CD8-positive, alpha-beta memory T cell (primary cell): Measurements from ENCODE around the gene NBPF6. TPM values are rescaled to one million over a fixed set of nuclear protein-coding genes. Genes with fewer than 3 reads are reported as not detected.
"Not testable (repeated sequence)": the region's sequence is repeated elsewhere in the genome, so short reads cannot be mapped to it uniquely, and the experiment has no call there.

Experiments
- CTCF ChIA-PET: fragments of 350-600 bp; sonication (Branson Sonifier 250); formaldehyde crosslinking; loops from one replicate; lab custom pipeline; 2021; ENCODE audit warnings: antibody characterized with exemption; lab: Charles Lee
- POLR2A ChIA-PET: fragments of 350-600 bp; sonication (Branson Sonifier 250); formaldehyde crosslinking; loops from one replicate; lab custom pipeline; 2021; ENCODE audit warnings: antibody characterized with exemption; lab: Charles Lee
- DNase-seq, 5 donors: peaks; one replicate each; pipeline versions ENCODE4 v3.0.0 to v3.0.0-alpha.2; 2020 to 2022; ENCODE audit warnings: mixed read lengths in 1 of 5
- H3K27ac ChIP-seq: one replicate; pipeline ENCODE4 v1.7.0; 2013; ENCODE audit warnings: low read depth, mild to moderate bottlenecking, low read length, moderate library complexity
- H3K27me3 ChIP-seq: 2 replicates; pipeline ENCODE4 v1.7.0; 2013; ENCODE audit warnings: low read length, mild to moderate bottlenecking; ENCODE audit not compliant: insufficient read depth, poor library complexity, severe bottlenecking
- H3K36me3 ChIP-seq: 2 replicates; pipeline ENCODE4 v1.7.0; 2013; ENCODE audit warnings: mild to moderate bottlenecking, low read length, moderate library complexity; ENCODE audit not compliant: insufficient read depth
- H3K4me1 ChIP-seq: 2 replicates; pipeline ENCODE4 v1.7.0; 2013; ENCODE audit warnings: mild to moderate bottlenecking, low read length, moderate library complexity; ENCODE audit not compliant: insufficient read depth
- H3K4me3 ChIP-seq: 2 replicates; pipeline ENCODE4 v1.7.0; 2013; ENCODE audit warnings: mild to moderate bottlenecking, low read length
- H3K9me3 ChIP-seq: 2 replicates; pipeline ENCODE4 v1.7.0; 2013; ENCODE audit warnings: mild to moderate bottlenecking, low read length
- H3K27ac Mint-ChIP-seq, 8 donors: one replicate each; pipeline ENCODE4 v1.8.0; 2020 to 2021; ENCODE audit warnings: mixed read lengths in 8 of 8, mild to moderate bottlenecking in 6 of 8, inconsistent platforms in 3 of 8, moderate library complexity in 3 of 8
- H3K27me3 Mint-ChIP-seq, 2 donors: one replicate each; pipeline ENCODE4 v1.8.0; 2020 to 2021; ENCODE audit warnings: mixed read lengths in 2 of 2, mild to moderate bottlenecking in 1 of 2, moderate library complexity in 1 of 2
- H3K36me3 Mint-ChIP-seq, 3 donors: one replicate each; pipeline ENCODE4 v1.8.0; 2020 to 2021; ENCODE audit warnings: mixed read lengths in 3 of 3, inconsistent platforms in 1 of 3, mild to moderate bottlenecking in 1 of 3
- H3K4me1 Mint-ChIP-seq, 3 donors: one replicate each; pipeline ENCODE4 v1.8.0; 2020 to 2021; ENCODE audit warnings: mixed read lengths in 3 of 3, inconsistent platforms in 1 of 3, mild to moderate bottlenecking in 1 of 3
- H3K4me3 Mint-ChIP-seq, 7 donors: one replicate each; pipeline ENCODE4 v1.8.0; 2020 to 2021; ENCODE audit warnings: mixed read lengths in 7 of 7, mild to moderate bottlenecking in 6 of 7, moderate library complexity in 4 of 7, inconsistent platforms in 2 of 7
- H3K9me3 Mint-ChIP-seq, 5 donors: one replicate each; pipeline ENCODE4 v1.8.0; 2020 to 2022; ENCODE audit warnings: mixed read lengths in 5 of 5, mild to moderate bottlenecking in 3 of 5, moderate library complexity in 2 of 5, inconsistent platforms in 1 of 5
- polyA plus RNA-seq: library from polyadenylated mRNA; unstranded; fragments of 300-500 nt; fragmentation: Illumina TruSeq; gene quantifications from one replicate; pipeline ENCODE4 v1.2.3, GENCODE V29; 2021
- total RNA-seq, 2 experiments: library from RNA; stranded (reverse); gene quantifications; one replicate each; pipeline ENCODE4 v1.2.3, GENCODE V29; 2021

The NBPF6 gene
- total and polyA plus RNA-seq, 3 experiments from 2014 or later: not detected

DNA sequence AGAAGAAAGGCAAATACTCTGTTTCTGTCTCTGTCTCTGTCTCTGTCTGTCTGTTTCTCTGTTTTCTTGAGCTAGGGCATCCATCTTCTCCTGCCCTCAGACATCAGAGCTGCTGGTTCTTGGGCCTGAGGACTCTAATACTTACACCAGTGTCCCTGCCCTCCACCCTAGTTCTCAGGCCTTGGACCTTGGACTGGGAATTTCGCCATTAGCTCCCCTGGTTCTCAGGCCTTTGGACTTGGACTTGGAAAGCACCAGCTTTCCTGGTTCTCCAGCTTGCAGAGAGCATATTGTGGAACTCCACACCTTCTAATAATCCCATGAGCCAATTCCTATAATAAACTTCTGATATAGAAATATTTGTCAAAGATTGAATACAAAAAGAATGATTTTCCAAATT lies 32.6 kb downstream of the NBPF6 start:
- Mint-ChIP-seq H3K4me3 (no peak overlapping the region), H3K27ac (no peak overlapping the region), H3K36me3 (peaks cover 2 to 41% (median 2%) of the 10 kb centered on the region in 3 donors), H3K9me3 (peaks cover 19 to 40% (median 32%) of the 10 kb centered on the region in 5 donors), H3K4me1 (no peaks in the 10 kb centered on the region), H3K27me3 (peaks cover 35 to 39% of the 10 kb centered on the region in 2 donors)
- no peaks in the 10 kb centered on the region for H3K9me3 ChIP-seq
- no peak for DNase-seq
- no peaks in the 10 kb centered on the region for H3K27me3 ChIP-seq
- POLR2A ChIA-PET: no interaction called here
- CTCF ChIA-PET: no interaction called here
- H3K4me1 ChIP-seq: no peaks in the 10 kb centered on the region
- H3K4me3 ChIP-seq: no peak overlapping the region
- H3K27ac ChIP-seq: no peak overlapping the region
- no peaks in the 10 kb centered on the region for H3K36me3 ChIP-seq

DNA sequence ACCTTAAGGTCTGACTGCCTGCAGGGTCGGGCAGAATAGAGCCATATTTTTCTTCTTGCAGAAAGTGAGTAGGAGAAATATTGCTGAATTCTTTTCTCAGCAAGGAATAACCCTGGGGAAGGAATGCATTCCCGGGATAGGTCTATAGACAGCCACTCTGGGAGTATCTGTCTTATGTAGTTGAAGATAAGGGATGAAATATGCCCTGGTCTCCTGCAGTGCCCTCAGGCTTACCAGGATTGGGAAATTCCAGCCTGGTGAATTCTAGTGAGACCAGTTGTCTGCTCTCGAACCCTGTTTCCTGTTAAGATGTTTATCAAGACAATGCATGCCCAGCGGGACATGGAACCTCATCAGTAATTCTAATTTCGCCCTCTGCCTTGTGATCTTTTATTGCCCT lies 35.8 kb downstream of the NBPF6 start:
- H3K4me3 Mint-ChIP-seq, H3K27me3 ChIP-seq, H3K4me1 ChIP-seq, POLR2A ChIA-PET, H3K4me1 Mint-ChIP-seq, H3K27ac ChIP-seq, H3K36me3 ChIP-seq, H3K9me3 ChIP-seq, H3K4me3 ChIP-seq, H3K27ac Mint-ChIP-seq, DNase-seq, CTCF ChIA-PET: not testable (repeated sequence)
- peaks cover 28 to 33% of the 10 kb centered on the region in 2 donors for H3K27me3 Mint-ChIP-seq
- peaks cover 5 to 13% (median 7%) of the 10 kb centered on the region in 5 donors for H3K9me3 Mint-ChIP-seq
- H3K36me3 Mint-ChIP-seq: peaks cover 0 to 15% (median 2%) of the 10 kb centered on the region in 3 donors

DNA sequence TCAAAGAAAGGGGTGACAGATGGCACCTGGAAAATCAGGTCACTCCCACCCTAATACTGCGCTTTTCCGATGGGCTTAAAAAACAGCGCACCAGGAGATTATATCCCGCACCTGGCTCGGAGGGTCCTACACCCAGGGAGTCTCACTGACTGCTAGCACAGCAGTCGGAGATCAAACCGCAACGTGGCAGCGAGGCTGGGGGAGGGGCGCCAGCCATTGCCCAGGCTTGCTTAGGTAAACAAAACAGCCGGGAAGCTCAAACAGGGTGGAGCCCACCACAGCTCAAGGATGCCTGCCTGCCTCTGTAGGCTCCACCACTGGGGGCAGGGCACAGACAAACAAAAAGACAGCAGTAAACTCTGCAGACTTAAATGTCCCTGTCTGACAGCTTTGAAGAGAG lies 36.6 kb downstream of the NBPF6 start:
- Mint-ChIP-seq H3K36me3 (peaks cover 0 to 11% (median 0%) of the 10 kb centered on the region in 3 donors), H3K27me3 (peaks cover 22 to 26% of the 10 kb centered on the region in 2 donors), H3K9me3 (peaks cover 5 to 13% (median 7%) of the 10 kb centered on the region in 5 donors)
- H3K27ac Mint-ChIP-seq, H3K27me3 ChIP-seq, H3K36me3 ChIP-seq, H3K4me3 Mint-ChIP-seq, H3K4me1 ChIP-seq, H3K27ac ChIP-seq, CTCF ChIA-PET, H3K4me3 ChIP-seq, POLR2A ChIA-PET, H3K4me1 Mint-ChIP-seq, DNase-seq, H3K9me3 ChIP-seq: not testable (repeated sequence)

DNA sequence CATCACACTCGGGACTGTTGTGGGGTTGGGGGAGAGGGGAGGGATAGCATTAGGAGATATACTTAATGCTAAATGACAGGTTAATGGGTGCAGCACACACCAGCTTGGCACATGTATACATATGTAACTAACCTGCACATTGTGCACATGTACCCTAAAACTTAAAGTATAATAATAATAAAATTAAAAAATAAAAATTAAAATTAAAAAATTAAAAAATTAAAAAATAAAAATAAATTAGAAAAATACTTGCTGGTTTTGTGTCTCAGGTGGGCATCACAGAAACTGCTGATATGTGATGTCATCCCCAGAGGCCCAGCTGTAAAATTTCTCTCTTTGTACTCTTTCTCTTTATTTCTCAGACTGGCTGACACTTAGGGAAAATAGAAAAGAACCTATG lies 44.9 kb downstream of the NBPF6 start:
- H3K36me3 Mint-ChIP-seq, H3K36me3 ChIP-seq, CTCF ChIA-PET, H3K4me1 ChIP-seq, H3K27ac ChIP-seq, H3K4me3 ChIP-seq, POLR2A ChIA-PET, H3K4me3 Mint-ChIP-seq, H3K4me1 Mint-ChIP-seq, H3K27me3 Mint-ChIP-seq, H3K27ac Mint-ChIP-seq, H3K9me3 ChIP-seq, DNase-seq, H3K9me3 Mint-ChIP-seq, H3K27me3 ChIP-seq: not testable (repeated sequence)

DNA sequence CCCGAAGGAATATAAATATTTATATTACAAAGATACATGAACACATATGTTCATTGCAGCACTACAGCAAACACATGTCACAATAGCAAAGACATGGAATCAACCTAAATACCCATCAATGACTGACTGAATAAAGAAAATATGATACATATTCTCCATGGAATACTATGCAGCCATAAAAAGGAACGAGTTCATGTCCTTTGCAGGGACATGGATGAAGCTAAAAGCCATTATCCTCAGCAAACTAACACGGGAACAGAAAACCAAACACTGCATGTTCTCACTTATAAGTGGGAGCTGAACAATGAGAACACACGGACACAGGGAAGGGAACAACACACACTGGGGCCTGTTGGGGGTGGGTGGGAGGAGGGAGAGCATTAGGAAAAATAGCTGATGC lies 46.7 kb downstream of the NBPF6 start:
- CTCF ChIA-PET, H3K4me1 Mint-ChIP-seq, H3K4me3 Mint-ChIP-seq, H3K9me3 ChIP-seq, H3K9me3 Mint-ChIP-seq, POLR2A ChIA-PET, H3K36me3 Mint-ChIP-seq, H3K4me3 ChIP-seq, H3K27ac Mint-ChIP-seq, H3K4me1 ChIP-seq, H3K27ac ChIP-seq, H3K27me3 ChIP-seq, DNase-seq, H3K36me3 ChIP-seq: not testable (repeated sequence)
- peaks cover 3 to 11% of the 10 kb centered on the region in 2 donors for H3K27me3 Mint-ChIP-seq

DNA sequence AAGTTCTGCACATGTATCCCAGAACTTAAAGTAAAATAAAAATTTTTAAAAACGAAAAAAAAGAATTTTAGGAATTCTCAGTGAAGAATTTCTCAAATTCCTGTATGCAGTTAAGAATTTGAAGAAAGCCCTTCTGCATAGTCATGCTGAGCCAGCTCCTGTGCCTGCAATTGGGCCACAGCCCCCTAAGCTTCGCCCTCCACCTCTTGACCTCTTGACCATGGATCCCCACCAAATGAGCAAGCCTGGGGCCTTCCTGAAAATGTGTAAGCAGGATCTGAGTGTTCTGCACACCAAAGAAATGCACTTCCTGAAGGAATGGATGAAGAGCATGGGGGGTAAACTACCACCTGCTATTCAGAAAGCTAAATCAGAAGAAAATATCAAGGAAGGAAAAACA lies 52.0 kb downstream of the NBPF6 start:
- Mint-ChIP-seq H3K9me3 (no peaks in the 10 kb centered on the region), H3K4me1 (no peaks in the 10 kb centered on the region), H3K27ac (no peak overlapping the region), H3K36me3 (peaks cover 0 to 1% (median 0%) of the 10 kb centered on the region in 3 donors), H3K27me3 (peaks cover 8 to 21% of the 10 kb centered on the region in 2 donors), H3K4me3 (no peak overlapping the region)
- H3K9me3 ChIP-seq: no peaks in the 10 kb centered on the region
- H3K4me1 ChIP-seq: peaks cover 24% of the 10 kb centered on the region
- DNase-seq: no peak
- no peak overlapping the region for H3K4me3 ChIP-seq
- H3K36me3 ChIP-seq: no peaks in the 10 kb centered on the region
- POLR2A ChIA-PET: no interaction called here
- H3K27me3 ChIP-seq: peaks cover 3% of the 10 kb centered on the region
- no peak overlapping the region for H3K27ac ChIP-seq
- CTCF ChIA-PET: interaction anchor here (1.1 kb wide), 1 partner anchor 11 kb away, joined by 3 read pairs; no protein-coding TSS in a partner anchor

DNA sequence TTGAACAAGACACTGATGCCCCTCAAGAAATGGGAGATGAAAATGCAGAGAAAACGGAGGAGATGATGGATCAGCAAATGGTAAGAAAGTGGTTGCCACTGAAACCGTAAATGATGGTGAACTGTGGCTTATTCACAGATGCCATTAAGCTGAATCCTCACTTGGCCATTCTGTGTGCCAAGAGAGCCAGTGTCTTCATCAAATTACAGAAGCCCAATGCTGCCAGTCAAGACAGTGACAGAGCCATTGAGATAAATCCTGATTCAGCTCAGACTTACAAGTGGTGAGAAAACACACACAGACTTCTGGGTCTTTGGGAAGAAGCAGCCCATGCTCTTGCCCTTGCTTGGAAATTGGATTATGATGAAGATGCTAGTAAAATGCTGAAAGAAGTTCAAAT lies 52.5 kb downstream of the NBPF6 start:
- no peak overlapping the region for H3K27ac Mint-ChIP-seq
- CTCF ChIA-PET: no interaction called here
- H3K27me3 Mint-ChIP-seq: peaks cover 8 to 21% of the 10 kb centered on the region in 2 donors

DNA sequence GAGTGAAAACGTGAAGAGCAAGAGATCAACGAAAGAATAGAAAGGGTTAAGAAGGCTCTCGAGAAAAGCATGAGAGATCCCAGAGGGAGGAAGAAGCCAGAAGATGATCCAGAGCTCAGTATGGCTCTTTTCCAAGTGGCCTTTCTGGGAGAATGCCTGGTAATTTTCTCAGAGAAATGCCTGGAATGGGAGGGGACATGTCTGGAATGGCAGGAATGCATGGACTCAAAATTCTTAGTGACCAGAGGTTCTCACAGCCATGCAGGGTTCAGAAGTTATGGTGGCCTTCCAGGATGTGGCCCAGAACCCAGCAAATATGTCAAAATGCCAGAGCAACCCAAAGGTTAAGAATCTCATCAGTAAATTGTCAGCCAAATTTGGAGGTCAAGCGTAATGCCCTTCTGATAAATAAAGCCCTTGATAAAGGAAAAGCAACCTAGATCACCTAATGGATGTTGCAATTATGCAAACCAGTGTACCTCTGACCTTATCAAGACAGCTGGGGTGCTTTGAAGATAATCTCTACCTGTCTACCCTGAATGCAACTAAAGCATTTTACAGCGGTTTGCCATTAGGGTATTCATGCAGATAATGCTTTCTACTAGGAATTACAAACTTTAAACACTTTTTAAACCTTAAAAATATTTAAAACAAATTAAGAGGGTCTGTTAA lies 53.1 kb downstream of the NBPF6 start:
- H3K36me3 Mint-ChIP-seq: peaks cover 0 to 1% (median 0%) of the 10 kb centered on the region in 3 donors
- POLR2A ChIA-PET: no interaction called here

More for the DNA sequence above, 52.5 kb downstream of the NBPF6 start:
- Mint-ChIP-seq H3K36me3 (peaks cover 0 to 1% (median 0%) of the 10 kb centered on the region in 3 donors), H3K9me3 (no peaks in the 10 kb centered on the region), H3K4me1 (no peaks in the 10 kb centered on the region), H3K4me3 (no peak overlapping the region)
- Histone ChIP-seq H3K36me3 (no peaks in the 10 kb centered on the region), H3K4me1 (peaks cover 24% of the 10 kb centered on the region), H3K9me3 (no peaks in the 10 kb centered on the region), H3K27me3 (peaks cover 3% of the 10 kb centered on the region), H3K4me3 (no peak overlapping the region), H3K27ac (no peak overlapping the region)
- no peak for DNase-seq
- POLR2A ChIA-PET: no interaction called here

More for the DNA sequence above, 53.1 kb downstream of the NBPF6 start:
- Histone ChIP-seq H3K27ac (no peak overlapping the region), H3K27me3 (peaks cover 3% of the 10 kb centered on the region), H3K9me3 (no peaks in the 10 kb centered on the region), H3K4me3 (no peak overlapping the region), H3K36me3 (no peaks in the 10 kb centered on the region), H3K4me1 (peaks cover 24% of the 10 kb centered on the region)
- CTCF ChIA-PET: no interaction called here
- Mint-ChIP-seq H3K27me3 (peaks cover 8 to 26% of the 10 kb centered on the region in 2 donors), H3K27ac (no peak overlapping the region), H3K9me3 (no peaks in the 10 kb centered on the region), H3K4me1 (no peaks in the 10 kb centered on the region), H3K4me3 (no peak overlapping the region)
- DNase-seq: no peak
